Stimulated activated CD4-positive, alpha-beta T cell treated with anti-CD3 and anti-CD28 coated beads, Interleukin-4, amount 100 ng/mL, for 48 hours (primary cell): ENCODE measurements around the gene PNLIPRP2.

Experiments
- DNase-seq, 2 donors: peaks; one replicate each; pipeline ENCODE4 v3.0.0-alpha.2; 2020; ENCODE audit warnings: low read depth in 2 of 2

The PNLIPRP2 gene

DNA sequence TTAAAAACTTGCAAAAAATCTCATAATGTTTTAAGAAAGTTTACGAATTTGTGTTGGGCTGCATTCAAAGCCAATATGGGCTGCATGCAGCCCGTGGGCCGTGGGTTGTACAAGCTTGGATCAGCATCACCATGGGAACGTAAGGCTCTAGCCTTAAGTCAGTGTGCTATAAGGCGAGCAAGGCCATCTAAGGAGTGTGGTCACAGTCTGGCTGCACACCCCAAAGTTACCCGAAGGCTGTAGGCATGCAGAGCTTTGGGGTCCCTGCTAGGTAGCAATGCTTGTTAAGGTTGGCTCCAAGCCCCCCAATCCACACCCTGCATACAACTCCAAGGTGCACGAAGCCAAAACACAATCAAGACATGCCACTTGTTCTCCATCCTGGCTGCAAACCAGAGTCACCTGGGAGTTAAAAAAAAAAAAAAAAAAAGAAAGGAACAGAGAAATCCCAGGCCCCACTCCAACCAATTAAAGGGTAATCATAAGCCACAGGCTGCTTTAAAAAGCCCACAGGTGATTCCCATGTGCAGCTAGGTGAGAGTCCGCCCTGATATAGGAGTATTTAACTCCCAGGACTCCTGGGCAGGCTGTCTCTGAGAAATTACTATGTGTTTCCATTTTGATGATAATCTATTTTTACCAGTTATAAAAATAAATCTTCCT lies 8.5 kb upstream of the PNLIPRP2 start:
- no peak for DNase-seq

DNA sequence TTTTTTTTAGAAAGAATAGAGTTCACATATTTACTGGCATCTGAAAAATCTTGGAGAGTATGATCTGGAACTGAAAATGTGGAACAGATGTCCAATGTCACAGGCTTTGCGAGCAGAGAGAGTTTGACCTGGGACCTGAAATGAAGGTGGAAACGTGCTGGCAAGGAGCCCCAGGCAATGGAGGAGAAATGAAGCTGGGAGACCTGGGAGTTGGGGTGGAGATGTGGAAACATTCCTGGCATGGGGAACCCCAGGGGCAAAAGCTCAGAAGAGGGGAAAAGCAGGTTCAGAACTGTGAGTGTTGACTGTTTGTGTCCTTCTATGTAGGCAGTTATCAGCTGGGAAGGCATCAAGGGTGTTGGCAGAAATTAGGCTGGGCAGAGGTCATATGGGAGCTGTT lies 7.3 kb upstream of the PNLIPRP2 start:
- DNase-seq = no peak

DNA sequence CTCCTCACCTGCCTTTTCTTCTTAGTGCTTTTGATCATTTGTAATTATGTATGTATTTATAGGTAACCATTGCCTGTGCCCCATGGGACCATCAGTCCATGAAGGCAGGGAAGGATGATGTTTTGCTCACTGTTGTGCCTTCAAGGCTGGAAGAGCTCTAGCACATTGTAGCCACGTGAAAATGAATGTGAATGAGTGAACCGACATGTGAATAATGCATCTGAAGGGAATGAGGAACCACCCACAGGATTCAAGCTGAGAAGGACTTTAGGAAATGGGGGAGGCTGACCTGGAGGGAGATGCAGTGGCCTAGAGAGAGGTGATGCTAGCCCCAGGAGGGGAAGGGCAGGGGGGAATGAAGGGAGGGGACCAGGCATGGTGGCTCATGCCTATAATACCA lies 6.0 kb upstream of the PNLIPRP2 start:
- no peak for DNase-seq

DNA sequence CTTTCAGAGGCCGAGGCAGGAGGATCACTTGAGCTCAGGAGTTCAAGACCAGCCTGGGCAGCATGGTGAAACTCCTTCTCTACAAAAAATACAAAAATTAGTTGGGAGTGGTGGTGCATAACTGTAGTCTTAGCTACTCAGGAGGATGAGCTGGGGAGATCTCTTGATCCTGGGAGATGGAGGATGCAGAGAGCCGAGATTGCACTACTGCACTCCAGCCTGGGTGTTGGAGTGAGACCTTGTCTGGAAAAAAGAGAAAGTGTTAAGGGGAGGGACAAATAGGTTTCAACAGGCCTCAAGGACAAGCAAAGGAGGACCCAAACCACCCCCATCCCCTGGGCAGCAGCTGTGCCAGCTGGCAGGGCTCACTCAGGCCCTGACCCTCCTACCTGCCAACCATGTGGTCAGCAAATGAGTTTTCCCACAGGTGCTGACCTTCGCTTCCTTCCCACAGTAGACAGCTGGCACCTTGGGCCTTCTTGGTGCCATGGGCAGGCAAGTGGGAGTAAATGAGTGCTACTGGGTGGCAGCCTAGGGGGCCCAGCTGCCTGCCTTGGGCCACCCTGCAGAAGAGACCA lies 5.5 kb upstream of the PNLIPRP2 start:
- no peak for DNase-seq

DNA sequence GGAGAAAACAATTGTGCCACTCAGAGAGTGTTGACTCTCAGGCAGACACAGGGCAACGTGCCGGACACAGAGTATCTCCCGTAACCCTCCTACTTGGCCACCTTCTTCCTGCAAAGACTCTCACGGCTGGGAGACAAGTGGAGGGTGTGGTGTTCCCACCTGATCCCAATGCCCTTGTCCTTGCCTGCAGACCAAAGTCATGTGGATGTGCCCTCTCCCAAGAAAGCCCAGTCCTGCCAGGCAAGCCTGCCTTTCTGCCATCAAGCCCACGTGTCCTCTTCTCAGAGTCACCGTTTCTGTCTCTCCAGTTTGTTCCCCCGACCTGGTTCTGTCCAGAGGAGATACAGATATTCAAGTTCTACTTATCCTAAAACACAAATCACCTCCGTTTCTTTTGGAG lies 723 bp downstream of the PNLIPRP2 start:
- DNase-seq = no peak

DNA sequence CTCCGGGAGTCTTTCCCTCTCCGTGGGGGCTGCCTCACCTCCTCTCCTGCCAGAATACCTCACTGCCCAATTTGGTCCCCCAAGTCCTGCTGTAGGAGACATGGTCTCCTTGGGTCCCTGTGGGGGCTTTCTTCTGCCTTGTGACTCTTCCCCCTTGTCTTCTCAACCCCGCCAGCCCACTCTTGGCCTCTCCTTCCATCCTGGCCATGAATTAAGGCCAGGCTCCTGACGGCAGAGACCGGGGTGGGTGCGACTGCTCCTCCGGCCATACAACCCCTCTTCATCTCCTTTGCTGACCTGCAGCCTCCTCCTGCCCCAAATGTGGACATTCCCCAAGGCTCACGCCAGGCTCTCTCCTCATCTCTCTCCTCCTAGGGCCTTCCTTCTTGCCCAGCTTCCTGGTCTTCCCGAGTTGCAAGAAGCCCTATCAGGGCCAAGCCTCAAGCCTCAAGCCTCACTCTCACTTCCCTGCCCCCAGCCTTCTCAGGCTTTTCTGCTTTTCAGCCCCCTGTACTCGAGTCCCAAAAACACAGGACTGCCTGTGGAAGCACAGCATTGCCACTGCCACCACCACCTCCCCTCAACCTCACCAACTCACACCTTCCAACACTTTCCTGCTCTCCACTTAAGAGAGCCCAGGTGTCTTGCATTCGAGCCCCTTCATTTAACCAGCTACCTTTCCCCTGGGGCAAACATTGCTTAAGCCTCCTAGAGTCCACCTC lies 1.3 kb downstream of the PNLIPRP2 start:
- DNase-seq = no peak

DNA sequence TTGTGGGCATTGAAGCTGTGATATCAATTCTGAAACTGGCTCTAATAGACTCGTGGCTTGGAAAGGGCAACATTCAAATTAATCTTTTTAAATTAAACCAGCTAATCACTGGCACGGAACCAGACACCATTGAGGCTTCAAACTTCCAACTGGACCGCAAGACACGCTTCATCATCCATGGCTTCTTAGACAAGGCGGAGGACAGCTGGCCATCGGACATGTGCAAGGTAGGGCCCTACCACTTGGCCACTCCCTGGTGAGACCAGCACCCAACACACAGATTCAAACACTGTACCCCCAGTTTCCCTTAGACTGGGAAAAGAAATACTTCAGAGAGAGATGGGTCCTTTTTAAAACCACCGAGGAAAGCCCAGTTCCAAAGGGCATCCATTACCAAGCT lies 5.1 kb downstream of the PNLIPRP2 start:
- no peak for DNase-seq

DNA sequence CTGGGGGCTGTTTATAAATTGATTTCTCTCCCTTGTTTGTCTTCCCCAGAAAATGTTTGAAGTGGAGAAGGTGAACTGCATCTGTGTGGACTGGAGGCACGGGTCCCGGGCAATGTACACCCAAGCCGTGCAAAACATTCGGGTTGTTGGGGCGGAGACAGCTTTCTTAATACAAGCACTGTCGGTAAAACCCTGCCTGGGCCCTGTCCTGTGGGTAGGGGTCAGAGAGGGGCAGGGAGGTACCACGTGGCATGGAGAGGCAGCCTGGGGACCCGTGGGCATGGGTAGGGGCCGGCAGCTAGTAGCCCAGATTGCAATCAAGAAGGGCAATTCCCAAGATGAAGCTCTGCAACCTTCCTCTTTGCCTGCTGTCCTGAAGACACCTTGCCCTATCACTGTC lies 6.1 kb downstream of the PNLIPRP2 start:
- no peak for DNase-seq

DNA sequence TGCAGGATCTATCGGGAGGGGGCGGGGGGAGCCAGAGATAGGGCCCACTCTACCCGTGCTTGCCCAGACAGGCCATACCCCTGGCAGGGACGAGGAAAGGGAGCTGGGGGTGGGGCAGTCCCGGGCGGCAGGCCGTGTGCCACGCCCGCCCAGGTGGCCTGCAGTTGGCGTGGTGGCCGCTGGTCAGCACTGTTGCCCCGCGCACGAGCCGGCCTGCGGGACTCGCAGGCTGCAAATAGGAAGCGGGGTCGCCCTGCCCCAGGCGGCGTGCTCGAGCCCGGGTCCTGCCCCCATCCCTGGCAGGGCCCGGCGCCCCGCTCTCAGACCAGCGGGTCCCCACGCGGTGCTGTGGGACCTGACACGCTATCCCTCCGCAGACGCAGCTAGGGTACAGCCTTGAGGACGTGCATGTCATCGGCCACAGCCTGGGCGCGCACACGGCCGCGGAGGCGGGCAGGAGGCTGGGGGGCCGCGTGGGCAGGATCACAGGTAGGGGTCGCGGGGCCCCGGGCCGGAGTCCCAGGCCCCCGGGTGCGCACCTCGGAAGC lies 6.7 kb downstream of the PNLIPRP2 start:
- no peak for DNase-seq

DNA sequence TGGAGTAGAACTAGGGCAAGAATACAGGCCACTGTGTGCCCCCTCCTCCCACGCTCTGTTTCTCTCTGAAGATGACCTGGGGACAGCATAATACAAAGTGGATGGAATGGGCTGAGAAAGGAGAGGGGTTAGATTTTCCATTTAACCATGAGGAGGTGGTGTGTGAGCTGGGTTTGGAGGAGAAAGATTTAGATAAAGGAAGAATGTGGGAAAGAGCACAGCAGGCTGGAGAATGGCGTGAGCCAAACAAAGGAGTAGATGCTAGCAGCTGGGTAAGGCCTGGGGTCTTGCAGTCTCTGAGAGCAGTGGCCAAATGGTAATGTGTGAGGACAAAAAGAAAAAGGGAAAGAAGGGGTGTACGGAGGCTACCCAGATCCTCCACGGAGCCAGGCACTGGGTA lies 8.6 kb downstream of the PNLIPRP2 start:
- DNase-seq = no peak

DNA sequence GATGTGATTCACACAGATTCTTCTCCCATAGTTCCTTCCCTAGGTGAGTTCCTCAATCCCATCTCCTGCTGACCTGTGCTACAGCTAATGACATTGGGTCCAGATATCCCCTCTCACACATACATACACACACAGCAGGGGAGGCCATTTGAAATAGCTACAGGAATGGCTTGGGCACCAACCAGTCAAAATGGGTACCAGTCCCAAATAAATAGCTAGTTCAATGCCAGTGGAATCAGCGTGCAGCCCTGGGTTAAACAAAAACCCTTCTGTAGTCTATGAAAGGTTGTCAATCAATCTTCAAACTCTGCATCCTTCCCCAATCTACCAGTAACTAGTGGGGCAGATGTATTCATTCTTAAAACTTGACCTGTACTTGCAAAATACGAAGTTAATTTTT lies 9.3 kb downstream of the PNLIPRP2 start:
- DNase-seq = no peak

DNA sequence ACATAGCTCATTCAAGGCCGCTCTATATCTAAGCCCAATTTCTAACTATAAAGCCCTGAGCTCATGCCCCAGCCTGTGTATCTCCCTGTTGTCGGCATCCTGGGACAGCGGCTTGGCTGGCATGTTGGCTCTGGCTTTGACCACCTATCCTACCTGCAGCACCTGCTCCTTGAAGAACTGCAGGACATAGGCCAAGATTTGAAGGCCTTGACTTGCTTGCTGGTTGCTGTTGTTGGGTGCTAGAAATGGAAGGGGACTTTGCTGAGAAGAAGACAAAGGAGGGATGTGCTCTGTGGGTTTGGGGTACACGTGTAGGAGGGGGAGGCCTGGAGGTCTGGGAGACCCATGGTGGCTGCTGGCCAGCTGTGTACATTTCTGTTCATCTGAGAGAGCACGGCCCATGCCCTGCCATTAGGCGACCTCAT lies 11.1 kb downstream of the PNLIPRP2 start:
- DNase-seq = no peak

DNA sequence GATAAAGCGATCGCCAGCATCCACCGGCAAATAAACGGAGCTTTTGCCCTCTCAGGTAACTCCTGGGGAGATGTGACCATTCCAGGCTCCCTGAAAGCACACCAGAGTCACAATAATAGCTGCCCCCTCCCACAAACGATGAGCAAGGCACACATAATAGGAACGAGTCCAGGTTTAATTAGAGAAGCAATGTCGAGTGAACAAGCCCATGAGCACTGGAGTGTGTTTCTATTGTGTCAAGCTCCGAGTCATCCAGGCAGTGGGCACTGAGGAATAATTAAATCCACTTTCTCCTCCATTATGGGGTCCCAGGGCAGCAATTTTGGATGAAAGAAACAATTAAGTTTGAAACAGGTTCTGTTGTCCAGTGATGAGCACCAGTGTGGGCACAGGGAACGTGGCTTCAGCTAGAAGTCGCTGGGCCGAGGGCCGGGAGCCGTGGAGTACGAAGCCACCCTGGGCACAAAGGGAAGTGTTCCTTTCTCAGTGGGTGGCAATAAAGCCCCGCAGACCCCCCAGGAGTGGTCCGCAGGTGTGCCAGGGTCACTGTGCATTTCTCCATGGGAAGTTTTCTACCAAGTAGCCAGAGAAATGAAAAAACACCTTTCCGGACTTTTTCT lies 12.0 kb downstream of the PNLIPRP2 start:
- no peak for DNase-seq

DNA sequence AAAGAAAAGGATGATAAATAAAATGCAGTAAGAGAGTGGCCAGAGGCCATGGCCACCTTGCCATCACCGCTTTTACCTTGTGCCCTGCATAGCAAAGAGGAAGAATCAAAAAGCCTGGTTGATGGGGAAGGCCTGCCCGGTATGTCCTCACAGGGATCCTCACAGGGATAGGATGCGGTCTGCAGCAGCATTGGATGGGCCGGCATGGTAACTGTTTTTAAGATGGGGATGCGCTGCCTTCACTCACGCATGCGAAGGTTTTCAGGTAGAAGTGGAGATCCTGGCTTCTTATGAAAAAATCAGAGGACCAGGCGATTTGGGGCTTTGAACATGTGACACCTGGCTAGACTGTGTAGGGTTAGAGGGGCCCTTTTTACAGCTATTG lies 12.5 kb downstream of the PNLIPRP2 start:
- no peak for DNase-seq

DNA sequence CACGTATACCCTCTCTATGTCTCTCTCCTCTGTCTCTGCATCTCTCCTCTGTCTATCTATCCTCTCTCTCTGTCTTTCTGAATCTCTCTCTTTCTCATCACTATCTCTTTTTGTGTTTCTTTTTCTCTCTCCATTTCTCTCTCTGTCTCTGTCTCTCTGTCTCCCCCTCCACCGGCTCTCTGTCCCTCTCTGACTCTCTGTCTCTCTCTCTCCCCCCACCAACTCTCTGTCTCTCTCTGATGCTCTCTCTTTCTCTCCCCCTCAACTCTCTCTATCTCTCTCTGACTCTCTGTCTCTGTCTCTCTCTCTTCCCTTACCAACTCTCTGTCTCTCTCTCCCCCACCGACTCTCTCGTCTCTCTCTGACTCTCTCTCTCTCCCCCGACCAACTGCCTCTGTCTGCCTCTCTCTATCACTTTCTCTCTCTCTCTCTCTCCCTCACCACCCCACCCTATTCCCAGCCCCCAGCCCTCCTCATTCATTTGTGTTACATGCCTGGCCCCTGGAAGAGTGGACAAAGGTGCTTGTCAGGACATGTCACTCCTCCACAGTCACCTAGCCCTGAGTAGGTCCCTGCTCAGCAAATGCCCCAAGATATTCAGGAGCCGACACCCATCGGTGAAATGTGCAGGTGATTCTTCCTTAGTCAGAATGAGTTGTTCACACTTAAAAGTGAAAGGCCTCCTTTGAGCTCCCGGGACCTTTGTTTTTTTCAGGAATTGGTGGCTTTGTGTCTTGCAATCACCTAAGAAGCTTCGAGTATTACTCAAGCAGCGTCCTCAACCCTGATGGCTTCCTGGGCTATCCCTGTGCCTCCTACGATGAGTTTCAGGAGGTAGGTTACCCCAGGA lies 13.6 kb downstream of the PNLIPRP2 start:
- DNase-seq = no peak

DNA sequence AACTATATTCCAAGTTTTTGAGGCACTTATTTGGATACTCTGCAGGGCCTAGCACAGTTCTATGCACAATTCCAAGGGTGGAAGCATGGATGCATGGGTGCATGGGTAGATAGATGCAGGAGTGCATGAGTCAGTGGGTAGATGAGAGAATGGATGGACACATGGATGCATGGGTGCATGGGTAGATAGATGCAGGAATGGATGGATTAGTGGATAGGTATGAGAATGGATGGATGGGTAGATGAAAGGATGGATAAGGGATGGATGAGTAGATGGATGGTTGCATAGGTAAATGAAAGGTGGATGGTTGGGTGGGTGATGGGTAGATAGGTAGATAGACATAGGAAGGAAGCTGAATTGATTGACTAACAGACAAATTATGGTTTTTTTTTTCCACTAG lies 15.6 kb downstream of the PNLIPRP2 start:
- DNase-seq = no peak

DNA sequence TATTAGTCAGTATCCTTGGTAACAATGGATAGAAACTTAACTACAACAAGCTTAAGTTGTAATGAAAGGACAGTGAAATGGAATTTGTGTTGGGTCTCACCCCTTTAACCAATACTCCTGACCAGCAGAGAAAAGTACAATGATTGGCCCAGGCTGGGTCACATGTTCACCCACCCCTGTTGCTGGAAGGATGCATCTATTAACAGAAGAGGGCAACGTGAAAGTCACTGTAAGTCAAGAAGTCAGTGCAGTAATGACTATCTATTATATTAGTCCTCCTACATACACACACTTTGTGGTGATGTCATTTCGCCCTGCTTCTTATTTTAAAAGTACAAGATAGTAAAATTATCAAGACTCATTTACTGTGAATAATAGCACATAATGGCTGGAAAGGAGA lies 16.2 kb downstream of the PNLIPRP2 start:
- no peak for DNase-seq

DNA sequence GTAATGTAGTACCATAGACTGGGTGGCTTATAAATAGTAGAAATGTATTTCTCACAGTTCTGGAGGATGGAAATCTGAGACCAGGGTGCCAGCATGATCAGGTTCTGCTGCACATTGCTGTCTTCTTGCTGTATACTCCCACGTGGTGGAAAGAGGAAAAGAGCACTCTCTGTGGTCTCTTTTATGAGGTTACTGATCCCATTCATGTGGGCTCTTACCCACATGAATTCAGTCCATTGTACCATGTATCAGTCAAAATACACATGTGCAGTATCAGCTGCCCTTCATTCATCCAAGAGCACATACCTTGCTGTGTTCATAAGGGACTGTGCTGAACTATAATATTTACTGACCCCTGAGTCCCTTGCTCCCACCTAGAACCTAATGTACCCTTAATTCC lies 17.1 kb downstream of the PNLIPRP2 start:
- no peak for DNase-seq

DNA sequence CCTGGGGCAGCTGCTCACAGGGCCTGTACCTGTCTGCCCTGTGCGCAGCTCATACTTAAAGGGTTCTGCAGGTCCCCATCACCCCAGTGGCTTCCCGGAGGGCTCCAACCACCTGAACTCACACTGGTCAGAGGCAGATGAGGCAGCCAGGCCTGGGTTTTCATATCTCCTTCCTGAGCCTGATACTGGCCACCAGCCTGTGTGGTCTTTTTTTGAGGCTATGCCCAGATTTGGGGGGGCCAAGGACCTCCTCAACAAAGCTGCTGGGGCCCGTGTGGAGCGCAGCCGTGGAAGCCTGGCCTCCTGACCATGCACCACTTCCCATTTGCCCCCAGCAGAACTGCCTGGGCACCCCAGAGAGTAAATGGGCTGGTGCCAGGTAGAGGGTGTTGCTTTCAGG lies 25.7 kb downstream of the PNLIPRP2 start:
- DNase-seq = no peak

DNA sequence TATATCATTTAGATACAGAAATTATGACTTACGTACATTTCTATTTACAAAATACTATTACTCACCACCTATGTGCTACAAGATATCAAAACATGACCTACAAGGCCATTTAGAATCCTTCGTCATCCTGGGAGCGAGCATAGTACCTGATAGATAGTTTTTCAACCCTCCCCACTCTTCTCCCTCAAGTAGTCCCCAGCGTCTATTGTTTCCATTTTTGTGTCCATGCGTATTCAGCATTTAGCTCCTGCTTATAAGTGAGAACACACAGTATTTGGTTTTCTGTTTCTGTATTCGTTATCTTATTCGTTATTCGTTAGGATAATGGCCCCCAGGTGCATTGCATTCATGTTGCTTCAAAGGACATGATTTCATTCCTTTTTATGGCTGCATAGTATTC lies 28.1 kb downstream of the PNLIPRP2 start:
- DNase-seq = no peak

DNA sequence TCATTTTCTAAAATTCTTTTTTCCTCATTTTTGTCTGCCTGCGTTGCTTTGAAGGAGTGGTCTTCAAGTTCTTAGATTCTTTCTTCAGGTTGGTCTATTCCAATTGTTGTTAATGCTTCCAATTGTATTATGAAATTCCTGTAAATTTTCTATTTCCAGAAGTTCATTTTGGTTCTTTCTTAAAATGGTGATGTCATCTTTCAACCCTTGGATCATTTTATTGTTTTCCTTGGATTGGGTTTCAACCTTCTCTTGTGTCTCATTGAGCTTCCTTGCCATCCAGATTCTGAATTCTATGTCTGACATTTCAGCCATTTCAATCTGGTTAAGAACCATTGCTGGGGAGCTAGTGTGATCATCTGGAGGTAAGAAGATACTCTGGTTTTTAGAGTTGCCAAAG lies 33.1 kb downstream of the PNLIPRP2 start:
- DNase-seq = no peak

DNA sequence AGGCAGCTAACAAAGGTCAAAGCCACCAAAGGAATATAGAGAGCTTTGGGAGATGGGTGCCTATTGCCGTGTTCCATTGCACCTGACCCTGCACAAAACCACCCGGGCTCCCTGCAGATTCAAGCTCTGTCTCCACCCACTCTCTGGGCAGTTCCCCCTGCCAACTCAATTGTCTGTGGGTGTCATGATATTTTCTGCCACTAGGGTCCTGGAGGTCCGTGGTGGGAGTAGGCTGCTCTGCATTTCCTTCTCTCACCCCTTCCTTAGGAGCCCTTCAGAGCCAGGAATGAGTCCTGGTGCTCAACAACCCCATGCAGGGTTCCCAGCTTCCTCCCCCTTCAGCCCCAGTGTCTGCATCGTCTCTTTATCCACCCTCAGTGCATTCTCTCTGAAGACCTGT lies 34.1 kb downstream of the PNLIPRP2 start:
- no peak for DNase-seq
